NCI-H2227 (cell line): ENCODE measurements around the gene KRTAP5-3.
"Not testable (repeated sequence)": the region's sequence is repeated elsewhere in the genome, so short reads cannot be mapped to it uniquely, and the experiment has no call there.

ENCODE experiments used
- DNase-seq: peaks from one replicate; lab custom pipeline; 2025; ENCODE audit not compliant: unreplicated experiment; lab: John Stamatoyannopoulos, UW

KRTAP5-3 gene

DNA sequence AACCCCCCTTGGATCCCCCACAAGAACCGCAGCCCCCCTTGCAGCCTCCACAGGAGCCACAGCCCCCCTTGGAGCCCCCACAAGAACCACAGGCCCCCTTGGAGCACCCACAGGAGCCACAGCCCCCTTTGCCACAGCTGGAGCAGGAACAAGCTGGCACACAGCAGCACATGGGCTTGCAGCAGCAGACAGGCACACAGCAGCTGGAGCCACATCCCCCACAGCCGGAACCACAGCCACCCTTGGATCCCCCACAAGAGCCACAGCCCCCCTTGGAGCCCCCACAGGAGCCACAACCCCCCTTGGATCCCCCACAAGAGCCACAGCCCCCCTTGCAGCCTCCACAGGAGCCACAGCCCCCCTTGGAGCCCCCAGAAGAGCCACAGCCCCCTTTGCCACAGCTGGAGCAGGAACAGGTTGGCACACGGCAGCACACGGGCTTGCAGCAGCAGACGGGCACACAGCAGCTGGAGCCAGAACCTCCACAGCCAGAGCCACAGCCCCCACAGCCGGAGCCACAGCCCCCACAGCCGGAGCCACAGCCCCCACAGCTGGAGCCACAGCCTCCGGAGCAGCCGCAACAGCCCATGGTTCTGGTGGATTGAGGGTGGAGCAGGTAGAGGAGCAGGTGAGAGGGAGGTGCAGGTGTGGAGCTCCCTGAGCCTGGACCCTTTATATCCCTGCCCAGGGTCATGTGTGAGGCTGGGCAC, 23.4 kb downstream of the KRTAP5-3 start, which contains the start of gene KRTAP5-1:
Gene KRTAP5-1, minus strand, starts transcription at position 623 of the 710 bp plus-strand sequence. Its CDS starts 34 bp downstream, at position 589.
- not testable (repeated sequence) for DNase-seq

DNA sequence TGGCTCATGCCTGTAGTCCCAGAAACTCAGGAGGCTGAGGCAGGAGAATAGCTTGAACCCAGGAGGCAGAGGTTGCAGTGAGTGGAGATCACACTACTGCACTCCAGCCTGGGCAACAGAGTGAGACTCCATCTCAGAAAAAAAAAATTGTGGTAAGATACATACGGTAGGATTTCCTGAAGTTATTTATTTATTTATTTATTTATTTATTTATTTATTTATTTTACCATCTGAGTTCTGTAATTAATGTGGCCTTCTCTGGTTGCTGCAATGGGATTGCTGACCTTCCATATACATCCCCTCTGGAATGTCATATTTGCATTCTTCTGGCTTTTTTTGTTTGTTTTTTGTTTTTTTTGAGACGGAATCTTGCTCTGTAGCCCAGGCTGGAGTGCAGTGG, 25.4 kb downstream of the KRTAP5-3 start:
- DNase-seq = not testable (repeated sequence)

DNA sequence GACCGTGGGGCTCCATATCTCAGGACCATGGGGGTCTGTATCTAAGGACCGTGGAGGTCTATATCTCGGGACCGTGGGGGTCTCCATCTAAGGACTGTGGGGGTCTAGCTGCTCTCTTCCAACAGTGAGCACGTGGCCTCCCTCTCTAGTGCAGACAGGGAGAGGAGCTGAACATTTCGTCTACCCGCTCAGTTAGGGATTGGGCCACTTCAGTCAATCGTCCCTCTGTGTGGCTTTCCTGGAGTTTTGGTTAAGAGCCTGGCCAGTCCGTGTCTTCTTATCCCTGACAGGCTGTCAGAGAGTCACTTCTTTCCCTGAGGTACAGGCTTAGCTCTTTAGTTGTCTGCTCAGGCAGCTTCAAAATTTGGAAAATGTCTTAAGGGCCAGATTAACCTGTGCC, 26.3 kb downstream of the KRTAP5-3 start:
- no peak for DNase-seq

DNA sequence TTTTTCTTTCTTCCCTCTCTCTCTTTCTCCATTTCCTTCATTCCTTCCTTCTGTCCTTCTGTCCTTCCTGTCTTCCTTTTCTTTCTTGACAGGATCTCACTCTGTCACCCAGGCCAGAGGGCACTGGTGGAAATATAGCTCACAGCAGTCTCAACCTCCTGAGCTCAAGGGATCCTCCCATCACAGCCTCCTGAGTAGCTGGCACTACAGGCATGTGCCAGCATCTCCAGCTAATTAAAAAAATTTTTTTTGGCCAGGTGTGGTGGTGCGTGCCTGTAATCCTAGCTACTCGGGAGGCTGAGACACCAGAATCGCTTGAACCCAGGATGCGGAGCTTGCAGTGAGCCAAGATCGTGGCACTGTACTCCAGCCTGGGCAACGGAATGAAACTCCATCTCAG, 31.4 kb downstream of the KRTAP5-3 start:
- DNase-seq = no peak

DNA sequence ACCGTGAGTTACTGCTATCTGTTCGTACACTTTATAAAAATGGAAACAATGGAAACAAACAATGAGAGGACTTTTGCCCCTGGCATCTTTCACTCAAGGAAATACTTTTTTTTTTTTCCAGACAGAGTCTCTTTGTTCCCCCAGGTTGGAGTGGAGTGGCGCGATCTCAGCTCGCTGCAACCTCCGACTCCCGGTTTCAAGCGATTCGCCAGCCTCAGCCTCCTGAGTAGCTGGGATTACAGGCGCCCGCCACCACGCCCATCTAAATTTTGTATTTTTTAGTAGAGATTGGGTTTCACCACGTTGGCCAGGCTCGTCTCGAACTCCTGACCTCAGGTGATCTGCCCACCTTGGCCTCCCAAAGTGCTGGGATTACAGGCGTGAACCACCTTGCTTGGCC, 32.5 kb downstream of the KRTAP5-3 start:
- not testable (repeated sequence) for DNase-seq

DNA sequence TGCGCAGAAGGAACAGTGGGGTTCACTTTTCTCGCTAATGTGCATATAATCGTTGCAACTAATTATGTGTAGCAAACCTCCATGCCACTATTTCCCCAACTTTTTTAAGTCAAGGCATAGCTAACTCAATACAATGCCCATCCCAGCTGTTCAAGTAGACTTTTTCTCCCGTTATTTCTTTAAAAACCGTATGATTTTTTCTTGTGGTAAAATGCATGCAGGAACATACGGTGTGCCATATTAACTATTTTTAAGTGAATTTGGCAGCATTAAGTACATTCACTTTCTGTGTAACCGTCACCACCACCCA, 33.4 kb downstream of the KRTAP5-3 start:
- no peak for DNase-seq

DNA sequence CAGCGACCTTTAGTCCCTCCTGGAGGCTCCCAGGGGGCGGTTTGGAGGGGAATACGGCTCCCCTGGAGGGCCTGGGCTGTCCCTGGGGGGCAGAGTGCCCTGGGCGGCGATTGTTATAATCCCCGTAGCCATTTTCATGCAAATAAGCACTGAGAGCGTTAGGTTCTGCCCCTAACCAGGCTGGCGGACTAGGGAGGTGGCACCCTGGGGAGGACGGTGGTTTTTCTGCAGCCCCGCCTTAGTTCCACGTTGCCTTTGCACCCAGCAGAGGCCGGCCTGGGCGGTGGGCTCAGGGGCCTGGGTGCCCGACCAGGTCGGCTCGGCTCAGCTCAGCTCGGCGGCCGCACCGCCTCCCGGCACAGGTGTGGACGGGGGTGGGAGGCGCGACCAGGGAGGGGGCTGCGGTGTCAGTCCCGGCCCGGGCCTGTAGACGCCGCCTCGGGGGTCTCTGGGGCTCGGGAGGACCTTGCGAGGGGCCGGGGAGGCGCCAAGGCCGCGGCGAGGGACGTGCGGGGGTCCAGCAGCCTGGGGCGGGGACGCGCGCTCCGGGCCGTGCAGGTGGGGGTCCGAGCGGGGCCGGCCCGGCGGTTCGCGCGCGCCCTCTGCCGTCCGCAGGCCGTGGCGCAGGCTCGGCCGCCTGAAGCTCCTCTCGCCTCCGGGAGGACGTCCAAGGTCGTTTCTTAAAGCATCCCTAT, 33.9 kb downstream of the KRTAP5-3 start:
- peak; percentile 75 for DNase-seq

DNA sequence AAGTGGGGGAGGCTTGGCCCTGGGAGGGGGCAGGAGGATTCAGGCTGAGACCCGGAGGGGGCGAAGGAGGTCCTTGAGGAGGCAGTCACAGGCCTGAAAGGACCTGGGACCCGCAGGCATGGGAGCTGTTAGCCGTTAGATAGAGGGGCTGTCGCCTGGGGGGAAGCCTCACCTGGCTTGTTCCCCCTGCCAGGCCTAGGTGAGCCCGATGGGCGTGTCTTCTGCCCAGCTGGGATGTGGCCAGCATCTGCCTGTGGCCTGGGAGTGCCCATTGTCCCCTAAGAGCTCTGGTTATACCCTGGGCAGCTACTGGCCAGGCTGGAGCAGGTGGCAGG, 34.4 kb downstream of the KRTAP5-3 start:
- no peak for DNase-seq

DNA sequence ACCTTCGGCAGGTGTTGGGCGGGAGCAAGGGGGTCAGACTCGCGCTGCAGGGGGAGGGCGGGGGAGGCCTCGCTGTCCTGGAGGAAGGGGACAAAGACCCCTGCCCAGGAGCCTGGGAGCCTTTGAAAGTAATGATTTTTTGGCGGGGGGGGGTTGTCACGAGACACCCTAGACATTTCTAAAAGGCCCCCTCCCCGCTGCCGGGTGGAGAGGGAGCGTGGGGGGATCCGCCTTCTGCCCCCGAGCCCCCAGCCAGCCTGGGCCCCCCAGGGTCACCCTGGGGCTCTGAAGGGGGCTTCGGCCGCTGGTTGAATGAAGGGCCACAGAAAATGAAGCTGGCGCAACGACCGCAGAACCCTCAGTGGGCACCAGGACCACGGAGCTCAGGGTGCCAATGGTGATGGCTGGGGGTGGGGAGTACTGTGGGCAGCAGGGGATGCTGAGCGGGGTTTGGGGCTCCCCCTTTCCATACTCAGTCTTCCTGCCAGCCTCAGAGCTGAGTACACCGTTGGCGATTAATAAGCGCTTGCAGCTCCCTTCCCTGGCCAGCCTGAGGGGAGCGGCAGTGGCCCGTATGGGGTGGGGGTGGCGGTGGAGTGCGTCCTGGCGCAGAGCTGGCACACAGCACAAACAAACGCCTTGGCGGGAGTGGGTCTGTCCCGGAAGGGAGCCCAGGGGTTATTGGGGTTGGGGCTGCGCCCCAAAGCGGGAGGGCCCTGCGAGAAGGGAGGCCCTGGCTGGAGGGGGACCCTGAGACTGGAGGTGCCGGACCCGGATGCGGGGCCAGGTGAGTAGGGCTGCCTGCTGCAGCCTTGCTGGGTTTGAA, 35.0 kb downstream of the KRTAP5-3 start:
- no peak for DNase-seq

DNA sequence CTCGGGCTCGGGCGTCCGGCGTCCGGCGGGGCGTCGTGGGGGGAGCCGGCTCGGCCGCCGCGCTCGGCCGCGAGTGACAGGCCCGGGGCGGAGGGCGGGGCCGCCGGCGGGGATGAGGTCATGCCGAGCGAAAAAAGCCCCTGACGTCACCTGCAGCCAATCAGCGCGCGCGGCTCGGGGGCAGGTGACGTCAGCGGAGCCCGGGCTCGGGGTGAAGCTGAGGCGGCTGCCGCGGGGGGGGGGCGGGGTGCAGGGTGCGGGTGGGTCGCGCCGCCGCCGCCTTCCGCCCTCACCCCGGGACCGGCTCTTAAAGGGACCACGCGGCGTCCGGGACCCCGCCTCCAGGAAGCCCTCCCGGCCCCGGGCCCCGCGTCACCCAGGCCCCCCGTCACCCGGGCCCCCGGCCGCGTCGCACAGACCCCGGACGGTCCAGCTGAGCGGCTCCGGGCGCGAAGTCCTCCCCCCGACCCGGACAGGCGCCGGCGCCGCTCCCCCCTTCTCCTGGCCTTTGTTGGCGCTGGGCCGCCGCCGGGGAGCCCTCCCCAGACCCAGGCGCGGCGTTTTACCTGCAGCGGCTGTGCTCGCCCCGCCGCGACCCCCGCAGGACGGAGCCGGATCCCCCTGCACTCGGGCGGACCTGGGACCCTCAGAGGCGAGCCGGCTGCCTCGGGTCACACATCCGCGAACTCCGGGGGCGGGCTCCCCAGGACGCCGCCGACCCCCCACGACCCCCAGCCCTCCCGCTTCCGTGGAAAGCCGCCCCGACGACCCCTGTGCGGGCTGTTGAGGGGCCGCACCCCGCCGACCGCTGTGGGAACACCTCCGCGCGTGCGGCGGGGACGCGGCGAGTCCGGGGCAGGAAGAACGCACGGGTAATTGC, 35.8 kb downstream of the KRTAP5-3 start, which contains the start of gene DUSP8:
Gene DUSP8, minus strand, starts transcription at position 75 of the 880 bp plus-strand sequence. CDS start 6,445 bp downstream, outside the sequence.
- peak; percentile 94 for DNase-seq

DNA sequence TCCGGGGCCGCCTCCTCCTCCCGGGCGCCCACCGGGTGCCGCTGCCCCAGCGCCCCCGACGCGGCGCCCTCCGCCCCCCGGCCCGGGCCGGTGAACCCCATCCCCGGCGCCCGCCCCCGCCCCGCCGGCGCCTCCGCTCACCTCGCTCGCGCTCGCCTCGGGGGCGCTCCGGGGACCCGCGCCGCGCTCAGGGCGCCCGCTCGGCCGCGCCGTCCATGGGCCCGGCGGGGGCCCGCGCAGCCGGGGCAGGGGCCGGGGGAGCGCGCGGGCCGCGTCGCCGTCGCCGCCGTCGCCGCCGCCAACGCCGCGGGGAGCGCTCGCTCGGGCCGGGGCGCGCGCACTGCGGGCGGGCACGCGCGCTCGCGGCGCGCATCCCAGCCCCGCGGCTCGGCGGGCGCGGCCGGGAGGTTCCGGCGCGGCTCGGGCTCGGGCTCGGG, 36.5 kb downstream of the KRTAP5-3 start:
- no peak for DNase-seq

DNA sequence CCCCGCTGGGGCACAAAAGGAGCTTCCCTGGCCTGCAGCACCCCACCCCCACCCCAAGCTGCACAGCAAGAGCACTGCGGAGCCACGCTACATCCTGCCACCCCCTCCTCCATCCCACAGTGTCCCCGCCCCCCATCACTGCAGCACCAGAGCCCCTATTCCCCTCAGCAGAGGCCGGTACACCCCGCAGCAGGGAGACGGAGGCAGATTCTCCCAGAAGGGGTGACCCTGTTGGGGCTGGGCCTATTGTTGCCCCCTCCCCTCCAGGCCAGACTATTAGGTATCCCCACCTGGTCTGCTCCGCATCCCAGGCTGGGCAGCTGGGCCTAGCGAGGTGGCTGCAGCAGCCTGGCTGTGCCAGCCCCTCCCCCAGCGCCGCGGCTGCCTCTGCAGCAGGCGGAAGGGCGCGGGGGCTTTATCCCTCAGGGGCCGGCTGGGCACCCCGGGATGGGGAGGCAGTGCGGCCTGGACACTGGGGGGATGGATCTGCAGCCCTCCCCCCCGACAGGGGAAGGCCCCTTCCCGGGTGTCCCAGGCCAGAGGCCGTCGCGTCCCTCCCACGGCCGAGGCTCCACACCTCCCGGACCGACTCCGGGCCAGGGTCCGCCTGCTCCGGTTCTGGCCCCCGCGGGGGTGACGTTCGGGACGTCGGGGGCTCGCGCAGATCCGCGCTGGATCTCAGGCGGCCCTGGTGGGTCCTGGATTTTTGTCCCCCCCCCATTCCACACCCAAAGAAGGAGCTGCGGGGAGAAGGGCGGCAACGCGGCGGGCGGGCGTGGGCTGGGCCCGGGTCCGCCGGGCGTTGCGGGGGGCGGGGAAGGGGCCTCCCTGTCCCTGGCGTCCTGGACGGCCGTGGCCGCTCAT, 37.1 kb downstream of the KRTAP5-3 start:
- peak; percentile 78 for DNase-seq

DNA sequence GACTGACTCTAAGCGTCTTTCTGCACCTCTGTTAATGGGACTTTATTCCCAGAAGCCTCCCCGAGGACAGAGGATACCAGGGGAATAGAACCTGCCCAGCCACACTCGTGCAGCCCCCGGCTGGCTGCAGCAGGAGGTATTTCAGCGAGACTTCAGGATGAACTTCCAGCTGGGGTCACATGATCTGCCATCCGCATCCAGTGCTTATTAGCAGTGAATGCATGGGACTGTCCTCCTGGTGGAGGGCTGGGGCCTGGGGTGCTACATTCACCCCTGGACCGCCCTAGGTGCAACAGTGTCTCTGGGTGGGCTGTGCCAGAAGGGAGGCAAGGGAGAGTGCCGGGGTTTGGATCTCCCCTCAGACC, 37.8 kb downstream of the KRTAP5-3 start:
- no peak for DNase-seq

DNA sequence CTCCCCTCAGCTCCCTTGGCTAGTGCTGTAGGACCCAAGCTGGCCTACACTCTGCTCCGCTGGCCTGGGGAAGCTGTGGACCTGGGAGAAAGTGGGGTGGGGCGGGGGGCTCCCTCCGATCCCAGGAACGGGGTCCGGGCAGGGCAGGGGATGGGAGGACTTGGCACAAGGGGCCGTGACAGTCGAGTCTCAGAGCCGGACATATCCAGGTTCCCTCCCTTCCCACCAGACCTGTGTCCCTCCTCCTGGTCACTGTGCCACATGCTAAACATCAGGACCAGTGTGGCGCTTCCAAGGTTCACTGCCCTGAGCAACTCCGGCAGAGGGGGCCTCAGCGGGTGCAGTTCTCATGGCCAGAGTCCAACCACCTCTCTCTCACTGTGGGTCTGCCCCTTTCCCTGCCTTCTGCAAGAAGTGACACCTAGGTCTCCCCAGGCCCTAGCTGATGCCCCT, 38.2 kb downstream of the KRTAP5-3 start:
- DNase-seq = no peak

DNA sequence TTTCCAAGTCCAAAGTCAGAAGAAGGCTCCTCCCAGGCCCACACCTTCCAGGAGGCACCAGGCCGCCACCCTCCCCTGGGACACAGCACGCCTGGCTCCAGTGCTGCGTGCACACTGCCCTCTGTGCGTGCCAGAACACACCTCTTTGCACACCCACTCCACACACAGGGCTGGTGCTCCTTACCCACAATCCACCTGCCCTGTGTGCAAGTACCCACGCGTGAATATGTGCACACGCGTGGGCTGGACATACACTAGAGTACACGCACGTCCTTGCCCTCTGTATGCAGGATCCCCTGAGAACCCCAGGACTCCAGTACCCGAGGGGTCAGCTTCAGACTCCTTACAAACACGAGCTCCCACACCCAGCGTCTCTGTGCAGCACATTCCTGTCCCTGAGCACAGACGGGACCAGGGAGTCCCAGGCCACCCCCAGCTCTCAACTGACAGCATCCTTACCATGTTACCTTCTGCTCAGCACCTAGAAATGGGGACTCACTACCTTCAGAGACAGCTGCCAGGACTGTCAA, 38.9 kb downstream of the KRTAP5-3 start:
- no peak for DNase-seq

DNA sequence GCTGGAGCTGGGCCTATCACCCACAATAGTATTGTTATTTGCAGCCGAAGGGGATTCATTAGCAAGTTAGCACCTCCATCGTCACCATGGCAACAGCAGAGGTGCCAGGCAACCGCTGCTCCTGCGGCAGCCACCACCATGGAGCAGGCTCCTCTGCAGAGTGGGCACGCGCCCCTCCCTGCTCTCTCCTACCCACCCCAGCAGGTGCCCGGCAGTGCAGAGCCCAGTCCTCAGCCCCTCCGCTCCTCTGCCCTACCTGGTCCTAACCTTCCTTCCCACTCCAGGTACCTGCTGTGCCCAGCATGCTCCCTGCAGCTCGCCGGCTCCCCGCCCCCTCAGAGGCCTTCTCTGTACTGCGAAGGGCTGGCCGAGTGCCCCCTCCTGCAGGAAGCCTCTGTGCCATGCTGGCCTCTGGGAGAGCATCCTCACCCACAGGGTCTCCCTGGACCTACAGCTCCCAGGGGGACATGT, 39.8 kb downstream of the KRTAP5-3 start:
- DNase-seq = peak; percentile 88

DNA sequence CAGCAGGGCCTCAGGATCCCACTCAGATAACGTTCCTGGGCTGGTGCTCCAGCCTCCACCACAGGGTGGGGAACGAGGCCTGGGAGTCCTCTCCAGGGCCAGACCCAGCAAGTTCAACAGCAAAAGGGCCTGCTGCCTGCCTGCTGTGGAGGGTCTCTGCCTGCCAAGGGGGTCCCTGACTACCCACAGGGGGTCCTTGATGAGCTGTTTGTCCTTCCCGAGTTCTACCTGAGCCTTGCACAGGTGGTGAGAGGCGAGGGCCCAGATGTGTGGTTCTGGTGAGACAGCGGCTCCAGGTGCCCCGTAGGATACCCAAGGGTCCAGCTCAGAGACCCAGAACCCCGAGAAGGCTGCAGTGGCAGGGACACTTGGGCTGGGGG, 40.6 kb downstream of the KRTAP5-3 start:
- no peak for DNase-seq

DNA sequence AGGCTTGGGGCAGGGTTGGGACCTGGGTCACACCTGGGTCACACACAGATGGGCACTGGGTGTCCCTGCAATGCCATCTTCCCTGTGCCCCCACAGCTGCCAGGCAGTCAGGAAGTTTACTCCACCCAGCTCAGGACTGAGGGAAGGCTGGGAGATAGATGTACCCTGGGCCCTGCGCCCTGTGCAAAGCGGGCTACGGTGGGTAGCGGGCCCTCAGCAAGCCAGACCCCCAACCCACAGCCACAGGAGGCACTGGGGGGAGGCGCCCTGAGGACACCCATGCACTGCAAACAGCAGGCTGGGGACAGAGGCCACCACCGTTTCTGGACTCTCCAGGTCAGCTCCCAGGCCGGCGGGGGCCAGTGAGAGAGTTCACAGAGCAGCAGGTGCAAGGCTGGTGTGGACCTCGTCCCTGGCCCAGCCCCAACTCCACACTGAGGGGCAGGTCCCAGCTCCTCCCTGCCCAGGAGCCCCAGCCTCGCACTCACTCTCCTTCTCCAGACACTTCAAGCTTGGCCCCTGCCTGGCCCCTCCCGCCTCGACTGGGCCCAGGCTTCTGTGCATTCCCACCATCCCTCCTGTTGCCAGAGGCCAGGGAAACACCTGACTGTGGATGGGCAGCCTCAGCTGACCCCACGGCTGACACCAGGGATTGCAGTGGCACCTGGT, 41.1 kb downstream of the KRTAP5-3 start:
- DNase-seq = no peak
